ENCODE results near the gene SARNP.
"Not testable (repeated sequence)": the region's sequence is repeated elsewhere in the genome, so short reads cannot be mapped to it uniquely, and the experiment has no call there.

SARNP gene, protein sequence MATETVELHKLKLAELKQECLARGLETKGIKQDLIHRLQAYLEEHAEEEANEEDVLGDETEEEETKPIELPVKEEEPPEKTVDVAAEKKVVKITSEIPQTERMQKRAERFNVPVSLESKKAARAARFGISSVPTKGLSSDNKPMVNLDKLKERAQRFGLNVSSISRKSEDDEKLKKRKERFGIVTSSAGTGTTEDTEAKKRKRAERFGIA

DNA sequence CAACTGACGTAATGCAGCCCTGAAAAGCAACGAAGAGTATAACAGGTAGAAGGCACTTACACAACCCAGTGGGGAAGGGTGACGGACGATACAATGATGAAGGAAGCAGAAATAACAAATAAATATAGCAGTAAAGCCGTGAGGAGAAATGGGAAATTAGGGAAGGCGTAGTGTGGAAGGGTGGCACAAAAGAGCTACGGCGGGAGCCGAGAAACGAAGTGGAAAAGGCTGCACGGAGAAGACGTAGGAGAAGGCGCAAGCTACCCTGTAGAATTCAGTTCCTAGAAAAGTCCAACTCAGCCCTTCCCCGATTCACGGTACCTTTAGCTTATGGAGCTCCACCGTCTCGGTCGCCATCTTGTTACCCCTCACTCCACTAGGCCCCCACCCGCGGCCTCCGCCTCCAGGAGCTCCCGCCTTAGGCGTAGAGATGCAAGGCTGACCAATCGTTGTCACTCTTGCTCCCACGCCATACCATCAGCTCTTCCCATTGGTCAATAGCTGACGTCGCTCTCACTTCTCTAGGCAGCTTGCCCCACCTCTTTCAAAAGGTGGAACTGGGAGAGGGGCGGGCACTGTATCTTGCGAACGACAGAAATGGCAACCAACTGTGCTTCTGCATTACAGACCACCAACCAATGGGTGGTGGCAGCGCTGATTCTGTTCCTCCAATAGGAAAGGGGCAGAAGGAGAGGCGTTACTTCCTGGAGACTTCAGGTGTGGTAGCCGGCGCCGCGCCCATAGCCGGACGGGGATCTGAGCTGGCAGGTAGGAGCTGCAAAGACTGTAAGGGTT, at the start of gene SARNP, which contains the start of gene ORMDL2:
TSS of gene SARNP (minus strand) at position 380 of the 795 bp plus-strand sequence. CDS start at position 357, 23 bp downstream.
TSS of gene ORMDL2 (plus strand) at position 697 of the 795 bp plus-strand sequence. CDS start 959 bp downstream, outside the sequence.
- no peaks in the 10 kb centered on the region for H3K27me3 ChIP-seq
- peak within 1 kb of the TSS; percentile 85 for H3K27ac ChIP-seq
- no peaks in the 10 kb centered on the region for H3K9me3 ChIP-seq
- TF ChIP-seq, protein P1, sequence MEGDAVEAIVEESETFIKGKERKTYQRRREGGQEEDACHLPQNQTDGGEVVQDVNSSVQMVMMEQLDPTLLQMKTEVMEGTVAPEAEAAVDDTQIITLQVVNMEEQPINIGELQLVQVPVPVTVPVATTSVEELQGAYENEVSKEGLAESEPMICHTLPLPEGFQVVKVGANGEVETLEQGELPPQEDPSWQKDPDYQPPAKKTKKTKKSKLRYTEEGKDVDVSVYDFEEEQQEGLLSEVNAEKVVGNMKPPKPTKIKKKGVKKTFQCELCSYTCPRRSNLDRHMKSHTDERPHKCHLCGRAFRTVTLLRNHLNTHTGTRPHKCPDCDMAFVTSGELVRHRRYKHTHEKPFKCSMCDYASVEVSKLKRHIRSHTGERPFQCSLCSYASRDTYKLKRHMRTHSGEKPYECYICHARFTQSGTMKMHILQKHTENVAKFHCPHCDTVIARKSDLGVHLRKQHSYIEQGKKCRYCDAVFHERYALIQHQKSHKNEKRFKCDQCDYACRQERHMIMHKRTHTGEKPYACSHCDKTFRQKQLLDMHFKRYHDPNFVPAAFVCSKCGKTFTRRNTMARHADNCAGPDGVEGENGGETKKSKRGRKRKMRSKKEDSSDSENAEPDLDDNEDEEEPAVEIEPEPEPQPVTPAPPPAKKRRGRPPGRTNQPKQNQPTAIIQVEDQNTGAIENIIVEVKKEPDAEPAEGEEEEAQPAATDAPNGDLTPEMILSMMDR (IDR thresholded peaks at IDR 0.05): peak; percentile 11
- peaks cover 23 to 28% of the 10 kb centered on the region in 2 experiments for H3K4me1 ChIP-seq (ENCODE audit: control insufficient read depth in 1 of 2, insufficient read depth in 1 of 2, low read depth in 1 of 2, low read length in 1 of 2)
- peak within 1 kb of the TSS; percentile 78 to 86 for H3K4me3 ChIP-seq (ENCODE audit: low read depth in 1 of 2, low read length in 1 of 2)
- H3K36me3 ChIP-seq: peaks cover 48% of the 10 kb centered on the region

DNA sequence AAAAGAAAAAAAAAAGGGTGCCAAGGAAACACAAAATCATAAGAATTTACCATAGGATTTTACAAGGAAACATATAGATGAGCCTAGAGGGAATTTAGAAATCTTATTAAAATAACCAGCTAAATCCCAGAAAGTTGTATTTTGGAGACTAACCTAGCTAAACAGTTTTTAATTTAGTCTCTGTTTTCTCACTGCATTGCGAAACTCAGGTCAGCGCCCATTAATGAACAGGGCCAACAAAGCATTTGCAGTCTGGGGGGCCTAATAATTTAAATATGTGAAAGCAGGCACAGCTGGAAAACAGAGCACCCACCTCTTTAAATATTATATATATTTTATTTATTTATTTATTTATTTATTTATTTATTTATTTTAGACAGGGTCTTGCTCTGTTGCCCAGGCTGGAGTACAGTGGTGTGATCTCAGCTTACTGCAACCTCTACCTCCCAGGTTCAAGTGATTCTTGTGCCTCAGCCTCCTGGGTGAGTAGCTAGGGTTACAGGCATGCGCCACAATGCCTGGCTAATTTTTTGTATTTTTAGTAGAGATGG, 49.0 kb upstream of the SARNP start:
- not testable (repeated sequence) for H3K27ac ChIP-seq; H3K4me1 ChIP-seq (ENCODE audit: control insufficient read depth in 1 of 2, insufficient read depth in 1 of 2, low read depth in 1 of 2, low read length in 1 of 2); H3K9me3 ChIP-seq; H3K4me3 ChIP-seq (ENCODE audit: low read depth in 1 of 2, low read length in 1 of 2); H3K27me3 ChIP-seq; H3K36me3 ChIP-seq

DNA sequence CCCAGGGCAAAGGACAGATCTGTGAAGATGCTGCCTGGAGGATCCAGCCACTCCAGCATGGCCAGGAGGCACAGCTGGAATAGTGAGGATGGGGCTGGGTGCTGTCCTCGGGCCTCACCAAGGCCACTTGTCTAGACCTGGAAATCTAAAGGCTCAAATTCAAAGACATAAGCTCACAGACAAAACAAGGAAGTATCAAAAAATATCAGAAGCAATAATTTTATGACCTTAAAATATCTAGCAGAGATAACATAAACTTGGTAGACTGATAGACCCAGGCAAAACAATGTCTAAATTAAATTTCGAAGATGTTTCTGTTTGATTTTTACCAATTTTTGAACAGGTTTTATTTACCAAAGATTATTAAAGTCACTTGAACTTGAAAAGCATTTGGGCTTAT, 47.8 kb upstream of the SARNP start:
- Histone ChIP-seq H3K9me3 (no peaks in the 10 kb centered on the region), H3K4me3 (ENCODE audit: low read depth in 1 of 2, low read length in 1 of 2) (no peak overlapping the region), H3K27ac (no peak overlapping the region), H3K27me3 (no peaks in the 10 kb centered on the region), H3K4me1 (ENCODE audit: control insufficient read depth in 1 of 2, insufficient read depth in 1 of 2, low read depth in 1 of 2, low read length in 1 of 2) (no peaks in the 10 kb centered on the region), H3K36me3 (no peaks in the 10 kb centered on the region)
- TF ChIP-seq, protein P1 (IDR thresholded peaks at IDR 0.05): no peak

DNA sequence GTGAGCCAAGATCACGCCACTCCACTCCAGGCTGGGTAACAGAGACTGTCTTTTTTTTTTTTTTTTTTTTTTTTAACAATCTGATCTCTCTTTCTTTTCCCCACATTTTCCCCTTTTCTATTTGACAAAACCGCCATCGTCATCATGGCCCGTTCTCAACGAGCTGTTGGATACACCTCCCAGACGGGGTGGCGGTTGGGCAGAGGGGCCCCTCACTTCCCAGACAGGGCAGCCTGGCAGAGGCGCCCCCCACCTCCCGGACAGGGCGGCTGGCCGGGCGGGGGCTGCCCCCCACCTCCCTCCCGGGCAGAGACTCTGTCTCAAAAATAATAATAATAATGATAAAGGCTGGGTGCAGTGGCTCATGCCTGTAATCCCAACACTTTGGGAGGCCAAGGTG, 45.4 kb upstream of the SARNP start:
- not testable (repeated sequence) for H3K27ac ChIP-seq; H3K4me1 ChIP-seq (ENCODE audit: control insufficient read depth in 1 of 2, insufficient read depth in 1 of 2, low read depth in 1 of 2, low read length in 1 of 2); H3K27me3 ChIP-seq; H3K9me3 ChIP-seq; H3K4me3 ChIP-seq (ENCODE audit: low read depth in 1 of 2, low read length in 1 of 2); H3K36me3 ChIP-seq

DNA sequence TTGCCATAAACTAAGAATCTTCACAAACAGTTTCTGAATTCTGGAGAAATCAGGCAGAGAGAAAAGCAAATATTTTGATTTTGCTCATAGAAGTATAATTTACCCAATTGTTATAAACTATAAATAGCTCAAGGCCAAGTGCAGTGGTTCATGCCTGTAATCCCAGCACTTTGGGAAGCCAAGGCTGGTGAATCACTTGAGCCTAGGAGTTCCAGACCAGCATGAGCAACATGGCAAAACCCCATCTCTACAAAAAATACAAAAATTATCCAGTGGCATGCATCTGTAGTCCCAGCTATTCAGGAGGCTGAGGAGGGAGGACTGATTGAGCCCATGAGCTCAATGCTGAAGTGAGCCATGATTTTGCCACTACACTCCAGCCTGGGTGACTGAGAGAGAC, 44.8 kb upstream of the SARNP start:
- H3K36me3 ChIP-seq: no peaks in the 10 kb centered on the region
- no peaks in the 10 kb centered on the region for H3K4me1 ChIP-seq (ENCODE audit: control insufficient read depth in 1 of 2, insufficient read depth in 1 of 2, low read depth in 1 of 2, low read length in 1 of 2)
- no peaks in the 10 kb centered on the region for H3K27me3 ChIP-seq
- H3K4me3 ChIP-seq (ENCODE audit: low read depth in 1 of 2, low read length in 1 of 2): no peak overlapping the region
- TF ChIP-seq, protein P1 (IDR thresholded peaks at IDR 0.05): no peak
- no peaks in the 10 kb centered on the region for H3K9me3 ChIP-seq
- no peak overlapping the region for H3K27ac ChIP-seq

DNA sequence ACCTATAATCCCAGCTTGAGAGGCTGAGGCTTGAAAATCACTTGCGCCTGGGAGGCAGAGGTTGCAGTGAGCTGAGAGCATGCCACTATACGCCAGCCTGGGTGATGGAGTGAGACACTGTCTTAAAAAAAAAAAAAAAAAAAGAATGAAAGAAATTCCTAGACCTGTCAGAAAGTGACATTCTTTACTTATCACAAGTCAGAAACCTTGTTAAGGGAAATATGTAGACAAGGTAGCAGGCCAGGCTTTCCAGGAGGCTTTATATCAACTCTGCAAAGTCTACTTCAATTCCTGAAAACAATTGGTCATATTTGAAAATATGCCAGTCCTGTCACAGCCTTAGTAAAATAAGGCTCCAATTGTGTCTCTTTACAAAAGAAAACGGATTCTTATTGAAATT, 44.3 kb upstream of the SARNP start:
- Histone ChIP-seq H3K4me1 (ENCODE audit: control insufficient read depth in 1 of 2, insufficient read depth in 1 of 2, low read depth in 1 of 2, low read length in 1 of 2) (no peaks in the 10 kb centered on the region), H3K4me3 (ENCODE audit: low read depth in 1 of 2, low read length in 1 of 2) (no peak overlapping the region)
- TF ChIP-seq, protein P1 (IDR thresholded peaks at IDR 0.05): no peak

More for the DNA sequence above, 44.3 kb upstream of the SARNP start:
- no peaks in the 10 kb centered on the region for H3K9me3 ChIP-seq
- no peaks in the 10 kb centered on the region for H3K36me3 ChIP-seq
- H3K27ac ChIP-seq: no peak overlapping the region
- no peaks in the 10 kb centered on the region for H3K27me3 ChIP-seq

Measured in neutrophil (primary cell).